ENCODE measurements around the gene NDFIP2.
"Not testable (repeated sequence)": the region's sequence is repeated elsewhere in the genome, so short reads cannot be mapped to it uniquely, and the experiment has no call there.

The NDFIP2 gene

GRCh38 chr13:79541426-79542049 lies 60.6 kb downstream of the NDFIP2 start:
- peak; percentile 9 to 39 for DNase-seq

GRCh38 chr13:79543883-79544282 lies 62.9 kb downstream of the NDFIP2 start:
- DNase-seq: no peak

- DNase-seq: no peak
Observed at GRCh38 chr13:79547211-79548195, 66.5 kb downstream of the NDFIP2 start.

- DNase-seq: no peak
Observed at GRCh38 chr13:79548902-79549301, 67.9 kb downstream of the NDFIP2 start.

- DNase-seq: no peak
Observed at GRCh38 chr13:79549355-79550106, 68.6 kb downstream of the NDFIP2 start.

GRCh38 chr13:79557666-79558065 lies 76.7 kb downstream of the NDFIP2 start:
- no peak for DNase-seq

- no peak for DNase-seq
Observed at GRCh38 chr13:79560954-79561353, 80.0 kb downstream of the NDFIP2 start.

GRCh38 chr13:79562557-79562956 lies 81.6 kb downstream of the NDFIP2 start:
- no peak for DNase-seq

GRCh38 chr13:79566118-79566517 lies 85.2 kb downstream of the NDFIP2 start:
- no peak for DNase-seq

GRCh38 chr13:79571147-79571546 lies 90.2 kb downstream of the NDFIP2 start:
- no peak for DNase-seq

GRCh38 chr13:79573892-79574291 lies 92.9 kb downstream of the NDFIP2 start:
- not testable (repeated sequence) for DNase-seq

GRCh38 chr13:79581870-79582315 lies 100.9 kb downstream of the NDFIP2 start:
- no peak for DNase-seq

GRCh38 chr13:79582896-79583295 lies 101.9 kb downstream of the NDFIP2 start:
- no peak for DNase-seq

GRCh38 chr13:79585033-79585432 lies 104.1 kb downstream of the NDFIP2 start:
- DNase-seq: no peak

GRCh38 chr13:79589603-79590393 lies 108.8 kb downstream of the NDFIP2 start:
- no peak for DNase-seq

GRCh38 chr13:79590394-79590676 lies 109.4 kb downstream of the NDFIP2 start:
- no peak for DNase-seq

- no peak for DNase-seq
Observed at GRCh38 chr13:79591493-79591892, 110.5 kb downstream of the NDFIP2 start.

- no peak for DNase-seq
Observed at GRCh38 chr13:79593121-79593520, 112.2 kb downstream of the NDFIP2 start.

- no peak for DNase-seq
Observed at GRCh38 chr13:79593641-79594275, 112.8 kb downstream of the NDFIP2 start.

- DNase-seq: not testable (repeated sequence)
Observed at GRCh38 chr13:79600146-79600545, 119.2 kb downstream of the NDFIP2 start.

GRCh38 chr13:79602936-79603335 lies 122.0 kb downstream of the NDFIP2 start:
- DNase-seq: no peak

- no peak for DNase-seq
Observed at GRCh38 chr13:79604752-79605151, 123.8 kb downstream of the NDFIP2 start.

Measured in NCI-H187 (cell line).